Keratinocyte (primary cell): ENCODE measurements around the gene KCTD17. TPM values are rescaled to one million over a fixed set of nuclear protein-coding genes. Genes with fewer than 3 reads are reported as not detected.

Source experiments
- DNase-seq: peaks from one replicate; pipeline ENCODE4 v3.0.0-alpha.2; 2011; ENCODE audit warnings: low read depth, missing footprints, low spot score
- FAIRE-seq: peaks from 2 replicates; lab custom pipeline; 2011; peaks lifted over from hg19 to GRCh38; lab: Jason Lieb, UNC
- H2AFZ ChIP-seq: 2 replicates; pipeline ENCODE4 v1.6.0; 2012; ENCODE audit warnings: low read length, control low read depth, inconsistent platforms; ENCODE audit not compliant: control insufficient read depth
- H3K27ac ChIP-seq: 2 replicates; pipeline ENCODE4 v1.5.1; 2011; ENCODE audit warnings: low read length; ENCODE audit not compliant: control insufficient read depth, insufficient read depth
- H3K27me3 ChIP-seq: 3 replicates; pipeline ENCODE4 v1.6.0; 2011; ENCODE audit warnings: low read length; ENCODE audit not compliant: control insufficient read depth, insufficient read depth; ENCODE audit errors: extremely low read depth
- H3K36me3 ChIP-seq, 2 experiments: 2 replicates in 1 of 2; 3 replicates in 1 of 2; pipeline ENCODE4 v1.5.1; 2011; ENCODE audit warnings: low read length in 2 of 2, mild to moderate bottlenecking in 1 of 2; ENCODE audit not compliant: control insufficient read depth in 2 of 2, insufficient read depth in 2 of 2; ENCODE audit errors: extremely low read depth in 1 of 2
- H3K4me1 ChIP-seq: 3 replicates; pipeline ENCODE4 v1.5.1; 2011; ENCODE audit warnings: low read length; ENCODE audit not compliant: control insufficient read depth, insufficient read depth; ENCODE audit errors: extremely low read depth
- H3K4me2 ChIP-seq: 3 replicates; pipeline ENCODE4 v1.6.0; 2011; ENCODE audit warnings: low read depth, low read length; ENCODE audit not compliant: control insufficient read depth, insufficient read depth; ENCODE audit errors: extremely low read depth
- H3K4me3 ChIP-seq, 3 experiments: fragments of 200-600 bp in 1 of 3; sonication (generic) in 1 of 3; 2 replicates in 2 of 3; 3 replicates in 1 of 3; pipeline ENCODE4 v1.5.1; 2011 to 2016; ENCODE audit warnings: low read length in 3 of 3, mild to moderate bottlenecking in 3 of 3, control low read depth in 2 of 3, inconsistent platforms in 1 of 3, low read depth in 1 of 3, mixed read lengths in 1 of 3, mixed run types in 1 of 3, moderate library complexity in 1 of 3; ENCODE audit not compliant: control insufficient read depth in 2 of 3, insufficient read depth in 2 of 3; ENCODE audit errors: extremely low read depth in 1 of 3
- H3K79me2 ChIP-seq: 2 replicates; pipeline ENCODE4 v1.6.0; 2012; ENCODE audit warnings: low read length; ENCODE audit not compliant: control insufficient read depth, insufficient read depth
- H3K9ac ChIP-seq: 3 replicates; pipeline ENCODE4 v1.6.0; 2011; ENCODE audit warnings: low read length; ENCODE audit not compliant: control insufficient read depth, insufficient read depth; ENCODE audit errors: extremely low read depth
- H3K9me1 ChIP-seq: 3 replicates; pipeline ENCODE4 v1.6.0; 2011; ENCODE audit warnings: low read length; ENCODE audit not compliant: control insufficient read depth, insufficient read depth; ENCODE audit errors: extremely low read depth
- H3K9me3 ChIP-seq: 2 replicates; pipeline ENCODE4 v1.5.1; 2012; ENCODE audit warnings: low read depth, low read length; ENCODE audit not compliant: control insufficient read depth
- H4K20me1 ChIP-seq: 3 replicates; pipeline ENCODE4 v1.6.0; 2011; ENCODE audit warnings: low read length; ENCODE audit not compliant: control insufficient read depth, insufficient read depth; ENCODE audit errors: extremely low read depth
- CTCF ChIP-seq, 3 experiments: IDR thresholded peaks in 1 of 3; conservative IDR thresholded peaks in 1 of 3; optimal IDR thresholded peaks in 1 of 3; 2 replicates in 2 of 3; 3 replicates in 1 of 3; pipeline versions ENCODE3 to v1.5.1; 2011; ENCODE audit warnings: low read length in 3 of 3, mild to moderate bottlenecking in 3 of 3, moderate library complexity in 2 of 3, control low read depth in 1 of 3, inconsistent platforms in 1 of 3; ENCODE audit not compliant: insufficient read depth in 2 of 3; ENCODE audit errors: extremely low read depth in 1 of 3
- EZH2 ChIP-seq: IDR thresholded peaks from one replicate; pipeline ENCODE4 v1.6.1; 2012; ENCODE audit warnings: inconsistent platforms, mild to moderate bottlenecking, low read length, moderate library complexity
- dilution Hi-C: fragments of 300-500 bp; cut with MboI; formaldehyde crosslinking; loops from one replicate; pipeline ENCODE4 v1.7.0; 2020; ENCODE audit warnings: low sequenced_read_pairs; ENCODE audit not compliant: extremely low pct_ligation_motif_present
- polyA plus RNA-seq, 5 experiments: library from polyadenylated mRNA; depleted of rRNA in 3 of 5; stranded (reverse) in 3 of 5; stranded (forward) in 1 of 5; unstranded in 1 of 5; fragments of >200 nt; gene quantifications; 1 replicate in 1 of 5; 2 replicates in 3 of 5; 3 replicates in 1 of 5; pipeline versions ENCODE4 v1.2.1 to v1.2.3, GENCODE V29; 2011 to 2012; ENCODE audit warnings: missing spikeins in 2 of 5, low read depth in 1 of 5, low replicate concordance in 1 of 5

Gene KCTD17
- polyA plus RNA-seq, 1 donor (not counting 4 experiments of a cell fraction or from before 2014, with no cell fraction given), result 16.3 TPM

- no peaks in the 10 kb centered on the region for H3K27me3 ChIP-seq
- H3K79me2 ChIP-seq, result no peaks in the 10 kb centered on the region
- H4K20me1 ChIP-seq, result no peaks in the 10 kb centered on the region
- no peaks in the 10 kb centered on the region for H3K9me1 ChIP-seq
- H3K27ac ChIP-seq, result no peak overlapping the region
- peaks cover 0 to 4% of the 10 kb centered on the region in 2 experiments for H3K36me3 ChIP-seq
- H3K4me2 ChIP-seq, result peak overlapping the region; percentile 74
- no peak for FAIRE-seq
- DNase-seq, result no peak
- dilution Hi-C loops, result no loop called here
- H3K9me3 ChIP-seq, result no peaks in the 10 kb centered on the region
- peaks cover 5% of the 10 kb centered on the region for H3K4me1 ChIP-seq
- TF ChIP-seq CTCF (optimal IDR thresholded peaks at IDR 0.05 in 1 of 3, IDR thresholded peaks at IDR 0.05 in 1 of 3, conservative IDR thresholded peaks at IDR 0.05 in 1 of 3; ENCODE audit: extremely low read depth in 1 of 3, insufficient read depth in 2 of 3, low read length in 3 of 3) (no peak), EZH2 (no peak)
- no peak overlapping the region for H2AFZ ChIP-seq
- no peak overlapping the region for H3K9ac ChIP-seq
- H3K4me3 ChIP-seq, result peak overlapping the region; percentile 45 to 73 (median 68)
These were observed 1.1 kb downstream of the KCTD17 start for GRCh38 chr22:37052386-37053309.

- no peak for TF ChIP-seq EZH2
- no peak for TF ChIP-seq CTCF (optimal IDR thresholded peaks at IDR 0.05 in 1 of 3, IDR thresholded peaks at IDR 0.05 in 1 of 3, conservative IDR thresholded peaks at IDR 0.05 in 1 of 3; ENCODE audit: extremely low read depth in 1 of 3, insufficient read depth in 2 of 3, low read length in 3 of 3)
- no peak overlapping the region for H3K27ac ChIP-seq
- no peaks in the 10 kb centered on the region for H4K20me1 ChIP-seq
- peaks cover 5% of the 10 kb centered on the region for H3K4me1 ChIP-seq
- H3K9ac ChIP-seq, result no peak overlapping the region
- H3K79me2 ChIP-seq, result no peaks in the 10 kb centered on the region
- H3K36me3 ChIP-seq, result peaks cover 0 to 4% of the 10 kb centered on the region in 2 experiments
- no peaks in the 10 kb centered on the region for H3K9me1 ChIP-seq
- no peak for FAIRE-seq
- dilution Hi-C loops, result no loop called here
- H3K9me3 ChIP-seq, result no peaks in the 10 kb centered on the region
- no peak for DNase-seq
- H2AFZ ChIP-seq, result no peak overlapping the region
- H3K4me2 ChIP-seq, result no peak overlapping the region
- no peak overlapping the region for H3K4me3 ChIP-seq
- no peaks in the 10 kb centered on the region for H3K27me3 ChIP-seq
These were observed 1.9 kb downstream of the KCTD17 start for GRCh38 chr22:37053310-37054055.
